Measurements from ENCODE around the gene LRRC45.

GRCh38 chr17:82016875-82017459, 6.1 kb upstream of the LRRC45 start:
- no peak for TF ChIP-seq CTCF (IDR thresholded peaks at IDR 0.05)
- no peak for TF ChIP-seq POLR2A (IDR thresholded peaks at IDR 0.05)

Data from adrenal gland (tissue), 5 donors.